Upper lobe of right lung (tissue), 1 donor: ENCODE data around the gene KDM2A. TPM values are rescaled to one million over a fixed set of nuclear protein-coding genes. Genes with fewer than 3 reads are reported as not detected.
A peak's percentile ranks its signal among the peaks of the same experiment; 100 is the strongest.

Experiments used
- ATAC-seq: fragments of 200-7000 bp; cut with Tn5 transposase; one replicate; pipeline ENCODE4 v1.9.1; 2020; ENCODE audit warnings: mild to moderate bottlenecking, moderate library complexity
- DNase-seq: peaks from one replicate; pipeline ENCODE4 v3.0.0-alpha.2; 2020
- H3K27ac ChIP-seq: fragments of 200-600 bp; one replicate; pipeline ENCODE4 v1.8.0; 2022
- H3K27me3 ChIP-seq: fragments of 200-600 bp; one replicate; pipeline ENCODE4 v1.8.0; 2022; ENCODE audit warnings: mild to moderate bottlenecking
- H3K36me3 ChIP-seq: fragments of 200-600 bp; one replicate; pipeline ENCODE4 v1.8.0; 2022
- H3K4me1 ChIP-seq: fragments of 200-600 bp; one replicate; pipeline ENCODE4 v1.8.0; 2022
- H3K4me3 ChIP-seq: fragments of 200-600 bp; one replicate; pipeline ENCODE4 v1.8.0; 2022; ENCODE audit warnings: mild to moderate bottlenecking
- H3K9me3 ChIP-seq: fragments of 200-600 bp; one replicate; pipeline ENCODE4 v1.8.0; 2022
- intact Hi-C: fragments of 100-400 bp; cut with DNase I; formaldehyde crosslinking; loops from one replicate; pipeline ENCODE4 v1.11.0; 2022
- total RNA-seq: library from RNA; stranded (reverse); fragmentation: NEBNext Ultra II Directional; extraction: Animal tissue kit (Norgen Biotek cat#: 25700); gene quantifications from one replicate; pipeline ENCODE4 v1.2.1, GENCODE V29; 2021
- TF ChIP-seq, protein P1 (sequence below): fragments of 200-600 bp; IDR thresholded peaks from one replicate; pipeline ENCODE4 v1.8.0; 2022; ENCODE audit warnings: antibody characterized with exemption
- donor health status: DM: no; HTN: yes; CAD: no; lungs with severe emphysema.

Gene KDM2A
- total RNA-seq, 1 donor from 2014 or later = 79.5 TPM

DNA sequence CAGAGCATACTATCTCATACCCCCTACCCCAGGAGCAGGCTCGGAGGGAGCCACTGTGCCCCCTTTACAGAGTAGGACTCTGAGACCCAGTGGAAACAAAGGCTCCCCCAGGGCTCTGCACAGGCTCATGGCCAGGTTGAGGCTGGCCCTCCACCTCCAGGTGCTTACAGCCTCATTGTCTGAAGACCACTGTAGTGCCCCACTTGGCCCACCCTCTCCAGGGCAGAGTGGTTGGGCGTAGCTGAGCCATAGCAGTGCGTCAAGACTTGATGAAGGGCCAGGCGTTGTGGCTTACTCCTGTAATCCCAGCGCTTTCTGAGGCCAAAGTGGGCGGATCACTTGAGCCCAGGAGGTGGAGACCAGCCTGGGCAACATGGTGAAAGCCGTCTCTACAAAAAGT is 171.7 kb downstream of the KDM2A start:
- DNase-seq (peak; percentile 55), ATAC-seq (no peak)
- TF ChIP-seq, protein P1, sequence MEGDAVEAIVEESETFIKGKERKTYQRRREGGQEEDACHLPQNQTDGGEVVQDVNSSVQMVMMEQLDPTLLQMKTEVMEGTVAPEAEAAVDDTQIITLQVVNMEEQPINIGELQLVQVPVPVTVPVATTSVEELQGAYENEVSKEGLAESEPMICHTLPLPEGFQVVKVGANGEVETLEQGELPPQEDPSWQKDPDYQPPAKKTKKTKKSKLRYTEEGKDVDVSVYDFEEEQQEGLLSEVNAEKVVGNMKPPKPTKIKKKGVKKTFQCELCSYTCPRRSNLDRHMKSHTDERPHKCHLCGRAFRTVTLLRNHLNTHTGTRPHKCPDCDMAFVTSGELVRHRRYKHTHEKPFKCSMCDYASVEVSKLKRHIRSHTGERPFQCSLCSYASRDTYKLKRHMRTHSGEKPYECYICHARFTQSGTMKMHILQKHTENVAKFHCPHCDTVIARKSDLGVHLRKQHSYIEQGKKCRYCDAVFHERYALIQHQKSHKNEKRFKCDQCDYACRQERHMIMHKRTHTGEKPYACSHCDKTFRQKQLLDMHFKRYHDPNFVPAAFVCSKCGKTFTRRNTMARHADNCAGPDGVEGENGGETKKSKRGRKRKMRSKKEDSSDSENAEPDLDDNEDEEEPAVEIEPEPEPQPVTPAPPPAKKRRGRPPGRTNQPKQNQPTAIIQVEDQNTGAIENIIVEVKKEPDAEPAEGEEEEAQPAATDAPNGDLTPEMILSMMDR = no peak
- intact Hi-C loops = no loop called here
- Histone ChIP-seq H3K4me1 (peaks cover 43% of the 10 kb centered on the region), H3K27ac (no peak overlapping the region), H3K36me3 (peaks cover 33% of the 10 kb centered on the region), H3K27me3 (no peaks in the 10 kb centered on the region), H3K4me3 (no peak overlapping the region), H3K9me3 (peaks cover 4% of the 10 kb centered on the region)

GRCh38 chr11:67291481-67292381 is 172.7 kb downstream of the KDM2A start:
- DNase-seq = peak; percentile 63
- ATAC-seq = no peak

DNA sequence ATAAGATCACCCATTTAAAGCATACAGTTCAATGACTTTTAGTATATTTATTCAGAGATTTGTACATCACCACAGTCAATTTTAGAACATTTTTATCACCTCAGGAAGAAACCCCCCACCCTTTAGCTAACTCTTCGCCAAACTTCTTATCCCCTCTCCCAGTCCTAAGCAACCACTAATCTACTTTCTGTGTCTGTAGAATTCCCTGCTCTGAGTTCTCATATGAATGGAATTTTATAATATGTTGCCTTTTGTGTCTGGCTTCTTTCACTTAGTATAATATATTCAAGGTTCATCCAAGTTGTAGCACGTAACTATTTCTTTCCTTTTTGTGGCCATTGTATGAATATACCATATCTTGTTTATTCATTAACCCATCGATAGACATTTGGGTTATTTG is 173.6 kb downstream of the KDM2A start:
- DNase-seq (no peak), ATAC-seq (no peak)
- Histone ChIP-seq H3K27me3 (no peaks in the 10 kb centered on the region), H3K4me3 (no peak overlapping the region), H3K4me1 (peaks cover 26% of the 10 kb centered on the region), H3K9me3 (peaks cover 6% of the 10 kb centered on the region), H3K27ac (no peak overlapping the region), H3K36me3 (peaks cover 37% of the 10 kb centered on the region)
- TF ChIP-seq, protein P1 = no peak
- intact Hi-C loops = no loop called here

More at GRCh38 chr11:67291481-67292381, 172.7 kb downstream of the KDM2A start:
- H3K9me3 ChIP-seq = peaks cover 6% of the 10 kb centered on the region
- H3K36me3 ChIP-seq = peaks cover 33% of the 10 kb centered on the region
- H3K4me1 ChIP-seq = peaks cover 35% of the 10 kb centered on the region
- intact Hi-C loops = no loop called here
- no peak overlapping the region for H3K4me3 ChIP-seq
- no peak overlapping the region for H3K27ac ChIP-seq
- TF ChIP-seq, protein P1 = no peak
- no peaks in the 10 kb centered on the region for H3K27me3 ChIP-seq

GRCh38 chr11:67293090-67293489 is 174.0 kb downstream of the KDM2A start:
- Histone ChIP-seq H3K4me3 (no peak overlapping the region), H3K27me3 (no peaks in the 10 kb centered on the region), H3K9me3 (peaks cover 6% of the 10 kb centered on the region), H3K27ac (no peak overlapping the region), H3K4me1 (peaks cover 22% of the 10 kb centered on the region), H3K36me3 (peaks cover 37% of the 10 kb centered on the region)
- TF ChIP-seq, protein P1 = no peak
- ATAC-seq (no peak), DNase-seq (no peak)
- intact Hi-C loops = no loop called here

GRCh38 chr11:67295846-67296245 is 176.8 kb downstream of the KDM2A start:
- TF ChIP-seq, protein P1 = no peak
- ATAC-seq (no peak), DNase-seq (no peak)
- H3K27me3 ChIP-seq = no peaks in the 10 kb centered on the region
- H3K27ac ChIP-seq = no peak overlapping the region
- peaks cover 53% of the 10 kb centered on the region for H3K36me3 ChIP-seq
- intact Hi-C loops = no loop called here
- H3K4me3 ChIP-seq = no peak overlapping the region
- H3K9me3 ChIP-seq = peaks cover 6% of the 10 kb centered on the region
- peaks cover 10% of the 10 kb centered on the region for H3K4me1 ChIP-seq
